CD4-positive, alpha-beta T cell (primary cell): ENCODE measurements around the gene FYCO1. TPM values are rescaled to one million over a fixed set of nuclear protein-coding genes. Genes with fewer than 3 reads are reported as not detected.

Source experiments
- ATAC-seq: fragments of 200-7000 bp; cut with Tn5 transposase; one replicate; pipeline ENCODE4 v1.10.0; 2022; ENCODE audit warnings: mild to moderate bottlenecking; ENCODE audit not compliant: poor library complexity
- CTCF ChIA-PET: fragments of 350-600 bp; sonication (Branson Sonifier 250); formaldehyde crosslinking; loops from one replicate; lab custom pipeline; 2021; ENCODE audit warnings: antibody characterized with exemption, inconsistent platforms; lab: Charles Lee
- POLR2A ChIA-PET: fragments of 350-600 bp; sonication (Branson Sonifier 250); formaldehyde crosslinking; loops from one replicate; lab custom pipeline; 2021; ENCODE audit warnings: antibody characterized with exemption, inconsistent platforms; lab: Charles Lee
- DNase-seq, 14 experiments: peaks; one replicate each; pipeline ENCODE4 v3.0.0-alpha.2; 2013 to 2020; ENCODE audit warnings: mixed read lengths in 2 of 14
- H3K27ac ChIP-seq, 2 donors: one replicate each; pipeline versions ENCODE4 v1.5.1 to v1.7.0; 2013; ENCODE audit warnings: low read length in 2 of 2, low read depth in 1 of 2, mild to moderate bottlenecking in 1 of 2
- H3K27me3 ChIP-seq, 2 experiments: 1 replicate in 1 of 2; 2 replicates in 1 of 2; pipeline versions ENCODE4 v1.6.1 to v1.7.0; 2013; ENCODE audit warnings: low read length in 2 of 2, control low read depth in 1 of 2, mild to moderate bottlenecking in 1 of 2, moderate library complexity in 1 of 2; ENCODE audit not compliant: insufficient read depth in 2 of 2, control insufficient read depth in 1 of 2
- H3K36me3 ChIP-seq: one replicate; pipeline ENCODE4 v1.6.1; 2013; ENCODE audit warnings: low read length, control low read depth; ENCODE audit not compliant: insufficient read depth
- H3K4me1 ChIP-seq: one replicate; pipeline ENCODE4 v1.6.1; 2013; ENCODE audit warnings: low read length, control low read depth; ENCODE audit not compliant: insufficient read depth
- H3K4me3 ChIP-seq: one replicate; pipeline ENCODE4 v1.5.1; 2013; ENCODE audit warnings: mild to moderate bottlenecking, low read length, moderate library complexity
- H3K9me3 ChIP-seq, 2 experiments: 1 replicate in 1 of 2; 2 replicates in 1 of 2; pipeline versions ENCODE4 v1.6.1 to v1.7.0; 2013; ENCODE audit warnings: low read length in 2 of 2, mild to moderate bottlenecking in 2 of 2, control low read depth in 1 of 2, moderate library complexity in 1 of 2; ENCODE audit not compliant: control insufficient read depth in 1 of 2, insufficient read depth in 1 of 2
- H3K27ac Mint-ChIP-seq: one replicate; pipeline ENCODE4 v1.8.0; 2020; ENCODE audit warnings: mixed read lengths
- H3K27me3 Mint-ChIP-seq: one replicate; pipeline ENCODE4 v1.8.0; 2021; ENCODE audit warnings: mixed read lengths
- H3K36me3 Mint-ChIP-seq: one replicate; pipeline ENCODE4 v1.8.0; 2021; ENCODE audit warnings: low read depth, mixed read lengths
- H3K4me1 Mint-ChIP-seq: one replicate; pipeline ENCODE4 v1.8.0; 2021; ENCODE audit warnings: low read depth, mixed read lengths
- H3K4me3 Mint-ChIP-seq: one replicate; pipeline ENCODE4 v1.8.0; 2020; ENCODE audit warnings: mild to moderate bottlenecking, mixed read lengths
- H3K9me3 Mint-ChIP-seq: one replicate; pipeline ENCODE4 v1.8.0; 2020; ENCODE audit warnings: mixed read lengths
- intact Hi-C, 2 experiments: fragments of 100-400 bp; cut with DNase I in 1 of 2; cut with micrococcal nuclease in 1 of 2; formaldehyde crosslinking; loops; one replicate each; pipeline versions ENCODE4 v1.15.1 to v1.9.0; 2023 to 2025; cut with DNase I, micrococcal nuclease
- total RNA-seq, 174 experiments: library from RNA in 2 of 174; stranded (reverse) in 2 of 174; gene quantifications; one replicate each; pipeline ENCODE4 v1.2.3 and lab custom pipeline; 2021 to 2026
- TF ChIP-seq, protein P1 (sequence below): fragments of 200-600 bp; IDR thresholded peaks from one replicate; pipeline ENCODE4 v1.8.0; 2022; ENCODE audit warnings: antibody characterized with exemption, mild to moderate bottlenecking

FYCO1 gene
- total RNA-seq, 2 experiments from 2014 or later, result 17.4 to 20.1 TPM

DNA sequence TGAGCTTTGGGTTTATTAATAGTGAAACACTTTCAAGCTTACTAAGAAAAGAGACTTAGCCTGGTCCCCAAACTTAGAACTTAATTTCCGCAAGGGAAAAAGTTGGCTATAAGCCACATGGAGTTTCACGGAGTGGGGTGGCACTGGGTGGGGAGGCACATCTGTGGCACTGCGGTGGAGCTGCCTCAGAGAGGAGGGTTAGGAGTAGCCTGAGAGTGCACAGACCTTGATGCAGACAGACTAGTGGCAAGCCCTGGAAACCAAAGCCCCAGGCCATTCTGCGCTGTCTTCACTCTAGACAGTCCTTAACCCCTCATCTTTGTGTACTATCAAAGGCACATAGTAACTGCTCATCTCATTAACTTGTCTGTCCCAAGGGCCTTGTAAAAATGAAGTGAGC, 30.4 kb downstream of the FYCO1 start:
- peak; percentile 54 for ATAC-seq
- Mint-ChIP-seq H3K4me3 (no peak overlapping the region), H3K27ac (peak overlapping the region; percentile 61), H3K36me3 (peaks cover 91% of the 10 kb centered on the region), H3K4me1 (peaks cover 28% of the 10 kb centered on the region), H3K27me3 (no peaks in the 10 kb centered on the region), H3K9me3 (no peaks in the 10 kb centered on the region)
- Histone ChIP-seq H3K36me3 (peaks cover 92% of the 10 kb centered on the region), H3K27me3 (no peaks in the 10 kb centered on the region), H3K4me3 (no peak overlapping the region), H3K27ac (no peak overlapping the region), H3K9me3 (no peaks in the 10 kb centered on the region), H3K4me1 (peaks cover 78% of the 10 kb centered on the region)
- CTCF ChIA-PET, result interaction anchor here (0.6 to 2.9 kb wide), 5 partner anchors 15 to 114 kb away, joined by 3 to 10 read pairs (median 4); no protein-coding TSS in a partner anchor
- intact Hi-C loops, result no loop called here
- DNase-seq, result no peak
- TF ChIP-seq, protein P1, sequence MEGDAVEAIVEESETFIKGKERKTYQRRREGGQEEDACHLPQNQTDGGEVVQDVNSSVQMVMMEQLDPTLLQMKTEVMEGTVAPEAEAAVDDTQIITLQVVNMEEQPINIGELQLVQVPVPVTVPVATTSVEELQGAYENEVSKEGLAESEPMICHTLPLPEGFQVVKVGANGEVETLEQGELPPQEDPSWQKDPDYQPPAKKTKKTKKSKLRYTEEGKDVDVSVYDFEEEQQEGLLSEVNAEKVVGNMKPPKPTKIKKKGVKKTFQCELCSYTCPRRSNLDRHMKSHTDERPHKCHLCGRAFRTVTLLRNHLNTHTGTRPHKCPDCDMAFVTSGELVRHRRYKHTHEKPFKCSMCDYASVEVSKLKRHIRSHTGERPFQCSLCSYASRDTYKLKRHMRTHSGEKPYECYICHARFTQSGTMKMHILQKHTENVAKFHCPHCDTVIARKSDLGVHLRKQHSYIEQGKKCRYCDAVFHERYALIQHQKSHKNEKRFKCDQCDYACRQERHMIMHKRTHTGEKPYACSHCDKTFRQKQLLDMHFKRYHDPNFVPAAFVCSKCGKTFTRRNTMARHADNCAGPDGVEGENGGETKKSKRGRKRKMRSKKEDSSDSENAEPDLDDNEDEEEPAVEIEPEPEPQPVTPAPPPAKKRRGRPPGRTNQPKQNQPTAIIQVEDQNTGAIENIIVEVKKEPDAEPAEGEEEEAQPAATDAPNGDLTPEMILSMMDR, result no peak
- POLR2A ChIA-PET, result interaction anchor here (0.6 to 1.5 kb wide), 8 partner anchors 9 to 182 kb away, joined by 3 to 5 read pairs (median 3); no protein-coding TSS in a partner anchor

DNA sequence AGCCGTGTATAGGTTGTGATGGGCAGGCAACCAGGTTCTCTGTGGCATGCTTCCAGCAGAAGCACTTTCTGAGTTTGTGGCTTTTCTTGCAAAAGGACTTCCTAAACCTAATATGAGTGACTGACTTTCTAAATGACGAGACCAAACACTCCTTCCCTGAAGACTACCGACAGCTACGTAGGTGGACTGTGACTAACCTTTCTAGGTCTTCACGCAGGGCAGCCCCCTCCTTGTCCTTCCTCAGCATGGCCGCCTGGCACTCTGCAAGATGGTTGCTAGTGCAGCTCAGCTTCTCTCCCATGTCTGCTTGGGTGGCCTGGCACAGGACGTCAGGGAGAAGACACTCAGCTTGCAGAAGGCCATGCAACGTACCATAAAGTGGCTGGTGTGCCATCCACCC, 31.5 kb downstream of the FYCO1 start:
- peak overlapping the region; percentile 67 for H3K27ac Mint-ChIP-seq
- Histone ChIP-seq H3K27me3 (no peaks in the 10 kb centered on the region), H3K27ac (no peak overlapping the region), H3K9me3 (no peaks in the 10 kb centered on the region), H3K4me1 (peaks cover 71% of the 10 kb centered on the region), H3K36me3 (peaks cover 92% of the 10 kb centered on the region), H3K4me3 (no peak overlapping the region)
- intact Hi-C loops, result no loop called here
- CTCF ChIA-PET, result interaction anchor here (2.9 kb wide), 1 partner anchor 115 kb away, joined by 10 read pairs; no protein-coding TSS in a partner anchor
- ATAC-seq (peak; percentile 61), DNase-seq (peak in 3 of 14 experiments; percentile 42 to 49 (median 44))
- peaks cover 28% of the 10 kb centered on the region for H3K4me1 Mint-ChIP-seq
- no peaks in the 10 kb centered on the region for H3K9me3 Mint-ChIP-seq
- no peak overlapping the region for H3K4me3 Mint-ChIP-seq
- TF ChIP-seq, protein P1, result no peak
- POLR2A ChIA-PET, result interaction anchor here (1.2 to 1.4 kb wide), 4 partner anchors 8 to 123 kb away, joined by 3 to 5 read pairs (median 3); no protein-coding TSS in a partner anchor
- H3K27me3 Mint-ChIP-seq, result no peaks in the 10 kb centered on the region
- H3K36me3 Mint-ChIP-seq, result peaks cover 91% of the 10 kb centered on the region

DNA sequence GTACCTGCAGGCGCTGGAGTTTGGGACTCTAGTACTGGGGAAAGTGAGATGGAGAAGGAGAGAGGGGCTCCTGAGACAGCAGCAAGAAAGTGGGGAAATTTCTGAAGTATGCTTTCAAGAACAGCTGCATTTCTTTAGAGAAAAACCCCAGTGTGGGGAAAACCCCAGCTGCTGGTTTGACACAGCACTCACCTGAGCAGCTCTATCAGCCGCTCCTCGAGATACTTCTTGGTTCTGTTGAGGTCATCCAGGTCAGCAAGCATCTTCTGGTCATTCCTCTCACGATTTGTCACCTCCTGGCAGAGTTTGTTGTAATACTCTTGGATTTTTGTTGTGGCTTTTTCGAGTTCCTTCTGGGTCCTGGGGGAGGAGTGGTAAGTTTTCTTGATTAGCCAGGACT, 33.6 kb downstream of the FYCO1 start:
- Mint-ChIP-seq H3K27me3 (no peaks in the 10 kb centered on the region), H3K9me3 (no peaks in the 10 kb centered on the region), H3K27ac (peak overlapping the region; percentile 66), H3K36me3 (peaks cover 91% of the 10 kb centered on the region), H3K4me1 (peaks cover 28% of the 10 kb centered on the region), H3K4me3 (no peak overlapping the region)
- H3K4me1 ChIP-seq, result peaks cover 68% of the 10 kb centered on the region
- TF ChIP-seq, protein P1, result no peak
- ChIA-PET POLR2A (interaction anchor here (0.8 to 0.9 kb wide), 2 partner anchors 12 to 15 kb away, joined by 3 to 4 read pairs; no protein-coding TSS in a partner anchor), CTCF (interaction anchor here (1.0 to 1.2 kb wide), 2 partner anchors 23 to 117 kb away, joined by 4 to 5 read pairs; no protein-coding TSS in a partner anchor)
- H3K27ac ChIP-seq, result peak overlapping the region in 1 of 2 donors; percentile 2
- H3K36me3 ChIP-seq, result peaks cover 92% of the 10 kb centered on the region
- DNase-seq (peak in 2 of 14 experiments; percentile 56 to 66), ATAC-seq (peak; percentile 28)
- no peak overlapping the region for H3K4me3 ChIP-seq
- no peaks in the 10 kb centered on the region for H3K9me3 ChIP-seq
- no peaks in the 10 kb centered on the region for H3K27me3 ChIP-seq
- intact Hi-C loops, result no loop called here
